Measurements from ENCODE around the gene DLGAP4. TPM values are rescaled to one million over a fixed set of nuclear protein-coding genes. Genes with fewer than 3 reads are reported as not detected.

DLGAP4 gene
- total and polyA plus RNA-seq, 2 of the 13 experiments (the other 11 are each of a cell fraction or from before 2014, with no cell fraction given) = 15.2 to 26.7 TPM

DNA sequence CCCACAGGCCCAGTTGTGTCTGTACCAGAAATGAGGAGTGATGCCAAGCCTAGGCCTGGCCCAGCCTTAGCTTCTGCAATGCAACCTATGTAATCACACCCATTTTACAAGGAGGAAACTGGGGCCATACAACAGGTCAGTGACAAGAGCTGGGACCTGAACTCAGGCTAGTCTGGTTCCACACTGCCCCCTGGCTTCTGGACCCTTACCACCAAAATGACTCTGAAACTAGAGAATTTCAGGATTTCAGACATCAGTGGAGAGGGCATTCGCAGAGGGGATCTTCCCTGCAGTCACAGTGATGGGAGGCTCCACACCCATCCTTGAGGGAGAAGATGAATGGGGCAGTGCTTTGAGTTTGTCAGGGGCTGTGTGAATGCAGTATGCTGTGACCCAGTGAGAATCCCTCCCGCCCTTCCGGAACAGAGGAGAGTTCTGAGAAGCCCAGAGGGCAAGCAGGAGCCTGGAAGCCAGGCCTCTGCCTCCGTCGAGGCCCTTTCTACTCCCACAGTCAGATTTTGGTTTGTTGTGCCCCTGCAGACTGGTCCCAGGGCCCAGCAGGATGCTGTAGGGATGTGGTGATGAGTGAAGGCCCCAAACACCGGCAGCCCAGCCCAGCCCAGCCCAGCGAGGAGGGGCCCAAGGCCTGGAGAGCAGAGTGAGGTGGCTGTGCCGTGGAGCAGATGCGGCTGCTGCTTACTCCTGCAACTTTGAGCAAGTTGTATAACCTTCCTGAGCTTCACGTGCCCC is 187.1 kb downstream of the DLGAP4 start (continued):
- no peak for TF ChIP-seq CENPT (CRISPR knock-in tag; IDR thresholded peaks at IDR 0.05; ENCODE audit: low read depth)

DNA sequence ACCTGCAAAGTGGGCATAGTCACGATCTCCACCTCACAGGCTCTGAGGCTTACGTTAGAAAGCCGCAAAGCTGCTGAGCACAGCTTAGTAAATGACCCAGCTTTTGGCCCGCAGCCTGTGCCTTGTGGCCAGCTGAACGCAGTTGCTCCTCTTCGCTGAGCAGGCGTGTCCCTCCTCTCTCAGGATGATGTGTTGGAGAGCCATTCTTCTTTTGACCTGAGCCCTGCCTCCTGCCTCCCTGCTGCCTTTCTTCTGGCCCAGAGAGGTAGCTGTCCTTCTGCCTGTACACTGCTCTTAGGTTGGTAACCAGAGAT is 187.6 kb downstream of the DLGAP4 start:
- ATAC-seq (no peak), DNase-seq (ENCODE audit: low spot score) (no peak), FAIRE-seq (no peak)
- Histone ChIP-seq H3K36me3 (replicated peaks in 1 of 2; ENCODE audit: control insufficient read depth in 1 of 2, insufficient read depth in 2 of 2, low read length in 2 of 2) (peaks cover 33 to 50% of the 10 kb centered on the region in 2 experiments), H2AFZ (ENCODE audit: low read length) (no peak overlapping the region), H3K79me2 (ENCODE audit: insufficient read depth, low read length) (peaks cover 12% of the 10 kb centered on the region), H3K4me1 (ENCODE audit: insufficient read depth, low read length) (peaks cover 18% of the 10 kb centered on the region), H4K20me1 (ENCODE audit: insufficient read depth, low read length) (peaks cover 8% of the 10 kb centered on the region), H3K27me3 (ENCODE audit: control insufficient read depth in 1 of 2, insufficient read depth in 2 of 2, low read length in 2 of 2) (no peaks in the 10 kb centered on the region), H3K27ac (ENCODE audit: extremely low read length, insufficient read depth, low read length) (no peak overlapping the region), H3K4me2 (ENCODE audit: low read depth, low read length) (no peak overlapping the region), H3K9me3 (ENCODE audit: low read length) (no peaks in the 10 kb centered on the region), H3K9ac (ENCODE audit: insufficient read depth, low read depth, low read length) (no peak overlapping the region), H3K4me3 (replicated peaks in 1 of 3; ENCODE audit: insufficient read depth in 1 of 3, low read depth in 2 of 3, low read length in 3 of 3) (no peak overlapping the region)
- in situ Hi-C loops (cut with HindIII; ENCODE audit: extremely low pct_ligation_motif_present, low pct_unique_long_range_greater_than_20kb) (no loop called here), intact Hi-C loops (cut with micrococcal nuclease; ENCODE audit: unreplicated experiment) (no loop called here)
- BruUV-seq (replicated peaks) = no TSS peak
- ChIA-PET POLR2A (no interaction called here), CTCF (ENCODE audit: low intra/inter-chr PET ratio, low total read pairs) (no interaction called here)
- WGBS (ENCODE audit: low lambda C conversion rate) = 97% methylated on average over 7 of the region's 7 CpGs
- TF ChIP-seq NFKB2 (CRISPR knock-in tag; IDR thresholded peaks at IDR 0.05; ENCODE audit: borderline replicate concordance) = no peak
- TF ChIP-seq ZNF564 (CRISPR knock-in tag; IDR thresholded peaks at IDR 0.05) = no peak
- no peak for TF ChIP-seq ZSCAN21 (CRISPR knock-in tag; IDR thresholded peaks at IDR 0.05; ENCODE audit: borderline replicate concordance)
- TF ChIP-seq, protein P1, sequence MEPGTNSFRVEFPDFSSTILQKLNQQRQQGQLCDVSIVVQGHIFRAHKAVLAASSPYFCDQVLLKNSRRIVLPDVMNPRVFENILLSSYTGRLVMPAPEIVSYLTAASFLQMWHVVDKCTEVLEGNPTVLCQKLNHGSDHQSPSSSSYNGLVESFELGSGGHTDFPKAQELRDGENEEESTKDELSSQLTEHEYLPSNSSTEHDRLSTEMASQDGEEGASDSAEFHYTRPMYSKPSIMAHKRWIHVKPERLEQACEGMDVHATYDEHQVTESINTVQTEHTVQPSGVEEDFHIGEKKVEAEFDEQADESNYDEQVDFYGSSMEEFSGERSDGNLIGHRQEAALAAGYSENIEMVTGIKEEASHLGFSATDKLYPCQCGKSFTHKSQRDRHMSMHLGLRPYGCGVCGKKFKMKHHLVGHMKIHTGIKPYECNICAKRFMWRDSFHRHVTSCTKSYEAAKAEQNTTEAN (CRISPR knock-in tag; conservative IDR thresholded peaks at IDR 0.05) = no peak
- TF ChIP-seq NRL (CRISPR knock-in tag; IDR thresholded peaks at IDR 0.05; ENCODE audit: borderline replicate concordance) = 0 out of 2 replicates have a peak, but pooled peaks have one; percentile 33
- no peak for TF ChIP-seq FOXK2 (IDR thresholded peaks at IDR 0.05)
- TF ChIP-seq ZNF547 (CRISPR knock-in tag; IDR thresholded peaks at IDR 0.05) = no peak
- TF ChIP-seq ZNF446 (CRISPR knock-in tag; IDR thresholded peaks at IDR 0.05) = 0 out of 2 replicates have a peak, but pooled peaks have one; percentile 20
- TF ChIP-seq, protein P2, sequence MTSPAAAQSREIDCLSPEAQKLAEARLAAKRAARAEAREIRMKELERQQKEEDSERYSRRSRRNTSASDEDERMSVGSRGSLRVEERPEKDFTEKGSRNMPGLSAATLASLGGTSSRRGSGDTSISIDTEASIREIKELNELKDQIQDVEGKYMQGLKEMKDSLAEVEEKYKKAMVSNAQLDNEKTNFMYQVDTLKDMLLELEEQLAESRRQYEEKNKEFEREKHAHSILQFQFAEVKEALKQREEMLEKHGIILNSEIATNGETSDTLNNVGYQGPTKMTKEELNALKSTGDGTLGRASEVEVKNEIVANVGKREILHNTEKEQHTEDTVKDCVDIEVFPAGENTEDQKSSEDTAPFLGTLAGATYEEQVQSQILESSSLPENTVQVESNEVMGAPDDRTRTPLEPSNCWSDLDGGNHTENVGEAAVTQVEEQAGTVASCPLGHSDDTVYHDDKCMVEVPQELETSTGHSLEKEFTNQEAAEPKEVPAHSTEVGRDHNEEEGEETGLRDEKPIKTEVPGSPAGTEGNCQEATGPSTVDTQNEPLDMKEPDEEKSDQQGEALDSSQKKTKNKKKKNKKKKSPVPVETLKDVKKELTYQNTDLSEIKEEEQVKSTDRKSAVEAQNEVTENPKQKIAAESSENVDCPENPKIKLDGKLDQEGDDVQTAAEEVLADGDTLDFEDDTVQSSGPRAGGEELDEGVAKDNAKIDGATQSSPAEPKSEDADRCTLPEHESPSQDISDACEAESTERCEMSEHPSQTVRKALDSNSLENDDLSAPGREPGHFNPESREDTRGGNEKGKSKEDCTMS (CRISPR knock-in tag; conservative IDR thresholded peaks at IDR 0.05) = no peak
- TF ChIP-seq, protein P3, sequence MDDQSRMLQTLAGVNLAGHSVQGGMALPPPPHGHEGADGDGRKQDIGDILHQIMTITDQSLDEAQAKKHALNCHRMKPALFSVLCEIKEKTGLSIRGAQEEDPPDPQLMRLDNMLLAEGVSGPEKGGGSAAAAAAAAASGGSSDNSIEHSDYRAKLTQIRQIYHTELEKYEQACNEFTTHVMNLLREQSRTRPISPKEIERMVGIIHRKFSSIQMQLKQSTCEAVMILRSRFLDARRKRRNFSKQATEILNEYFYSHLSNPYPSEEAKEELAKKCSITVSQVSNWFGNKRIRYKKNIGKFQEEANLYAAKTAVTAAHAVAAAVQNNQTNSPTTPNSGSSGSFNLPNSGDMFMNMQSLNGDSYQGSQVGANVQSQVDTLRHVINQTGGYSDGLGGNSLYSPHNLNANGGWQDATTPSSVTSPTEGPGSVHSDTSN (CRISPR knock-in tag; IDR thresholded peaks at IDR 0.05; ENCODE audit: borderline replicate concordance) = no peak
- no peak for TF ChIP-seq ZNF496 (CRISPR knock-in tag; IDR thresholded peaks at IDR 0.05; ENCODE audit: insufficient replicate concordance)
- TF ChIP-seq HOXD1 (CRISPR knock-in tag; IDR thresholded peaks at IDR 0.05) = no peak
- no peak for TF ChIP-seq ZNF180 (CRISPR knock-in tag; IDR thresholded peaks at IDR 0.05; ENCODE audit: borderline replicate concordance, low read depth)
- no peak for TF ChIP-seq SALL1 (CRISPR knock-in tag; IDR thresholded peaks at IDR 0.05)

All from HepG2 (cell line).